ENCODE results near the gene SLC12A7.

DNA sequence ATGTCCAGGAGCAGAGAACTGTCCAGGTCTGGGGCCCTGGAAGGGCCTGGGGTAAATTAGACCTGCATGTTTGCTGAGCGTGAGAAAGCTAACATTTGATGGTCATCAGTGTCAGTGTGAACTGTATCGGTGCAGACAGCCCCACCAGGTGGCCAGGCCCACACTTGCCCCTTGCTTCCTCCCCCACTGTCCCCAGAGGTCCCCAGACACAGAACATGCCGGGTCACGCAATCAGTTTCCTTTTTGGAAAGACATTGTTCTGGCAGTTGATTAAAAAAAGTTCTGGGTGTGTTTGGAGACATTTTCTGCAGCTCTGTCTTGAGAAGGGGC is 101.7 kb downstream of the SLC12A7 start:
- TF ChIP-seq, protein P1, sequence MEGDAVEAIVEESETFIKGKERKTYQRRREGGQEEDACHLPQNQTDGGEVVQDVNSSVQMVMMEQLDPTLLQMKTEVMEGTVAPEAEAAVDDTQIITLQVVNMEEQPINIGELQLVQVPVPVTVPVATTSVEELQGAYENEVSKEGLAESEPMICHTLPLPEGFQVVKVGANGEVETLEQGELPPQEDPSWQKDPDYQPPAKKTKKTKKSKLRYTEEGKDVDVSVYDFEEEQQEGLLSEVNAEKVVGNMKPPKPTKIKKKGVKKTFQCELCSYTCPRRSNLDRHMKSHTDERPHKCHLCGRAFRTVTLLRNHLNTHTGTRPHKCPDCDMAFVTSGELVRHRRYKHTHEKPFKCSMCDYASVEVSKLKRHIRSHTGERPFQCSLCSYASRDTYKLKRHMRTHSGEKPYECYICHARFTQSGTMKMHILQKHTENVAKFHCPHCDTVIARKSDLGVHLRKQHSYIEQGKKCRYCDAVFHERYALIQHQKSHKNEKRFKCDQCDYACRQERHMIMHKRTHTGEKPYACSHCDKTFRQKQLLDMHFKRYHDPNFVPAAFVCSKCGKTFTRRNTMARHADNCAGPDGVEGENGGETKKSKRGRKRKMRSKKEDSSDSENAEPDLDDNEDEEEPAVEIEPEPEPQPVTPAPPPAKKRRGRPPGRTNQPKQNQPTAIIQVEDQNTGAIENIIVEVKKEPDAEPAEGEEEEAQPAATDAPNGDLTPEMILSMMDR (IDR thresholded peaks at IDR 0.05), result no peak
- no peak for TF ChIP-seq POLR2A (IDR thresholded peaks at IDR 0.05)

Measured in testis (tissue), 2 donors.